Skin epidermis (tissue), 12 donors: ENCODE data around the gene BICD1.

ENCODE experiments used
- H3K27ac ChIP-seq, 21 experiments: fragments of 200-600 bp; sonication (generic) in 11 of 21; one replicate each; pipeline ENCODE4 v1.5.0; 2020; ENCODE audit warnings: mild to moderate bottlenecking in 3 of 21, inconsistent platforms in 2 of 21, moderate library complexity in 2 of 21
- H3K4me3 ChIP-seq, 7 experiments: fragments of 200-600 bp; sonication (generic) in 2 of 7; one replicate each; pipeline ENCODE4 v1.5.0; 2020; ENCODE audit warnings: inconsistent platforms in 2 of 7, mild to moderate bottlenecking in 2 of 7, moderate library complexity in 1 of 7

The BICD1 gene

DNA sequence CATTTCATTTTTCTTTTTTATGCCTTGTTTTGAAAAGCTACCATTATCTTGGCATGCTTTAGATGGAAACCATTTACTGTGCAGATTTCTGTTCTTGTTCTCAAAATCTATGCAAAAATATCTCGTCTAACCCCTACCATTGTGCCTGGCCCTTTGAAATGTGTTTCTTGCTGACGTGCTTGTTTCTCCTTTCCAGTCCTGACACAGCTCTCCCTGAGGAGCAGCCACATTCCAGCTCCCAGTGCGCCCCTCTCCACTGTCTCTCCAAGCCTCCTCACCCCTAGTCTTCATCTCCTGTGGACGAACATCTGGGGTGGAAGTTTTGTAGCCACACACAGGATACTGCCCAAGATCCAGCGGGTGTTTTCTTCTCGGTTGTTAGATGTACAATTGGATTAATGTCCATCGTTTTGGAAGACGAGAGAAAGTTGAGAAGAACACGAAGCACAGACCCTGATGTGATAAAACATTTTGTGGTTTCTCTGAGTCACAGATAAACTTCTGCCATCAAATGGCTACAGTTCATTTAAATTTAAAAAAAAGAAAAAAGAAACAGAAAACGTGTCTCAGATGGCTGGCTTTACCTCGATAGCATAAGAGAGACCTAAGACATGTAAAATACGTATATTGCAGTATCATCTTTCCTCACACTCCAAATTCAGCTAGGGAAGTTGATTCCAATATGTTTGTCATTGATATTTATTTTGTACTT lies 270.9 kb downstream of the BICD1 start:
- Histone ChIP-seq H3K27ac (no peak overlapping the region), H3K4me3 (no peak overlapping the region)

DNA sequence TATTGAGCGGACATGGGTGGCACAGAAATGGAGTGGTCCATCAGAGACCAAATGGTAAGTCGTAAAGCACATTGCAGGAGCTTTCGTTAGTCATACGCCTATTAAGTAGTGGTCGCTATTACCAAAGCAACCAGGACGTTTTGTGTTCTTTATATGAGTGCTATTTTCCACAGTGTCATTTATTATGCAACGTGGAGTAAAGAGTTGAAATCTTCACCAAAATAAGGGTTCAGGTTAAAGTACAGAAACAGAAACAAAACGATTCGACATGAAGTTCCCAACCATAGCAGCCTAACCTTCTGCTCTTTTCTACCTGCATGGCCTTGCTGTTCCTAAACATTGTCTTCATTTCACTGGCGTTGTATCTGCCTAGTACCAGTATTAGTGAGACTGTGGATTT lies 272.6 kb downstream of the BICD1 start:
- Histone ChIP-seq H3K4me3 (no peak overlapping the region), H3K27ac (no peak overlapping the region)

- Histone ChIP-seq H3K27ac (no peak overlapping the region), H3K4me3 (no peak overlapping the region)
Measured at GRCh38 chr12:32379667-32380066, 273.0 kb downstream of the BICD1 start.

DNA sequence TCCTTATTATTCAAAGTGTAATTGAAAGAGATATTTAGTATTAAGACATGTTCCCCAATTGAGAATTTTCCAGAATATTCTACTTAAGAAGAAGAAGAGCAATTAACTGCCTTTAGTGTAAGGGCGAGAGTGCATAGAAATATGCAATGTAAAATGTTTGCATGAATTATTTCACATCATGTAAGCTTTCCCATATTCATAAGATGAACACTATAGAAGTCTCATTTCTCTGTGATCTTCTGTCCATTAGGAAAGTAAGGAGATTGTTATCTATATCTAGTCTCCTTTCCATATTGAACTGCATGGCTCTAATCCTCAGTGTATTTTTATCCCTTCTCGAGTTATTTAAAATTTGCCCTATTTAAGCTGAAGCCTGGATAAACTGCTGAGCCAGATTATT lies 275.6 kb downstream of the BICD1 start:
- H3K4me3 ChIP-seq = no peak overlapping the region
- no peak overlapping the region for H3K27ac ChIP-seq

- peak overlapping the region; percentile 19 to 46 (median 28) for H3K4me3 ChIP-seq
Measured at GRCh38 chr12:32390572-32391219, 284.0 kb downstream of the BICD1 start.

DNA sequence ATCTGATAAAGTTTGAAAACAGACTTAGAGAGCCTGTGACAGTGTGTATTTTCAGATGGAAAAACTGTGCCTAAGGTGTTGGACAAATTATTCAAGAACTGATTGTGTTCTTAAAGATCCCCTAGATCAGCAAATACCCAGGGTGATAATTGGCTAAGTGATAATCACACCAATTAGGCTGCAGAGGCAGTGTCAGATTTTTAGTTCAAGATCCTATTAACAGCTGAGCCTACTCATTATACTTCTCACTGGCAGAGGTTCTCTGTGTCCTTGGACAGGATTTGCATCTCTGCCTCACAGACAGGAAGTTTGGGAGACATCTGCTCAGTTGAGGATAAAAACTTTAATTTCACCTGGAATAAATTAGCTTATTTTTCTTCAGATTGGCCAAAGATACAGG lies 288.4 kb downstream of the BICD1 start:
- no peak overlapping the region for H3K4me3 ChIP-seq
- no peak overlapping the region for H3K27ac ChIP-seq

More at GRCh38 chr12:32390572-32391219, 284.0 kb downstream of the BICD1 start:
- H3K27ac ChIP-seq = peak overlapping the region in 2 of 21 experiments; percentile 19 to 35

GRCh38 chr12:32397696-32398095 lies 291.0 kb downstream of the BICD1 start:
- Histone ChIP-seq H3K4me3 (no peak overlapping the region), H3K27ac (no peak overlapping the region)

DNA sequence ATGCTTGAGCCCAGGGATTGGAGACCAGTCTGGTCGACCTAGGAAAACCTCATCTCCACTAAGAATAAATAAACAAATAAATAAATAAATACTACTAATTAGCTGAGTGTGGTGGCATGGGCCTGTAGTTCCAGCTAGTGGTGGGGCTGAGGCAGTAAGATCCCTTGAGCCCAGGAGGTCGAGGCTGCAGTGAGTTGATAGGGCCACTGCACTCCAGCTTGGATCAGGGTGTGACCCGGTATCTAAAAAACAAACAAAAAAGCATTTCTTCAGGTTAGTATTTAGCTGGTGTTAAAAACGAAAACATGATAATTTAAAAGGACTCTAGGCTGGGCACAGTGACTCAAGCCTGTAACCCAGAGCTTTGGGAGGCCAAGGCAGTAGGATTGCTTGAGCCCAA lies 291.5 kb downstream of the BICD1 start:
- Histone ChIP-seq H3K4me3 (no peak overlapping the region), H3K27ac (peak overlapping the region in 1 of 21 experiments; percentile 81)

DNA sequence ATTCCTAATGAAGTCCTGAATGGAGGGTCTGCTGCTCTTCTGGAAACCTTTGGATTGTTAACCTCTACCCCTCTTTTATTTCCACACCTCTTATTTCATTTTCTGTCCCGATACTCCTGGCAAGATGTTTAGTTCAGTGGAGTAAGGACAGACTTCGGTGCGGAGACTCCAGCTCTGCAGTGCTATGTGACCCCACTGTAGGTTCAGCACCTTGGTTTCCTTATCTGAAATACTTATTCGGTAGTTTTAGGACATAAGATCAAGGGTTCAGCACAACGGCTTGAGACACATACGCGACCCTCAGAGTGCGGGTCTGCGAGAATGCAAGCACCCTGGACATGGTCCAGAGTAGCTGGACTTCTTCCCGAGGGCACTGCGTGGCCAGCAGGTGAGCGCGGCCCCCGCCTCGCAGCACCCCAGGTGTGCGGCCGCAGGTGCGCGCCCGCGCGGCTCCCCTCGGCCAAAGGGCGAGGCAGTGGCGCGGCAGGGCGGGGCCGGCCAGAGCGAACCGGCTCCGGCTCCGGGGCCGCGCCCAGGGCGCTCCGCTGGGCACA lies 292.2 kb downstream of the BICD1 start:
- Histone ChIP-seq H3K27ac (peak overlapping the region in 8 of 21 experiments; percentile 38 to 90 (median 66)), H3K4me3 (peak overlapping the region; percentile 54 to 83 (median 72))

DNA sequence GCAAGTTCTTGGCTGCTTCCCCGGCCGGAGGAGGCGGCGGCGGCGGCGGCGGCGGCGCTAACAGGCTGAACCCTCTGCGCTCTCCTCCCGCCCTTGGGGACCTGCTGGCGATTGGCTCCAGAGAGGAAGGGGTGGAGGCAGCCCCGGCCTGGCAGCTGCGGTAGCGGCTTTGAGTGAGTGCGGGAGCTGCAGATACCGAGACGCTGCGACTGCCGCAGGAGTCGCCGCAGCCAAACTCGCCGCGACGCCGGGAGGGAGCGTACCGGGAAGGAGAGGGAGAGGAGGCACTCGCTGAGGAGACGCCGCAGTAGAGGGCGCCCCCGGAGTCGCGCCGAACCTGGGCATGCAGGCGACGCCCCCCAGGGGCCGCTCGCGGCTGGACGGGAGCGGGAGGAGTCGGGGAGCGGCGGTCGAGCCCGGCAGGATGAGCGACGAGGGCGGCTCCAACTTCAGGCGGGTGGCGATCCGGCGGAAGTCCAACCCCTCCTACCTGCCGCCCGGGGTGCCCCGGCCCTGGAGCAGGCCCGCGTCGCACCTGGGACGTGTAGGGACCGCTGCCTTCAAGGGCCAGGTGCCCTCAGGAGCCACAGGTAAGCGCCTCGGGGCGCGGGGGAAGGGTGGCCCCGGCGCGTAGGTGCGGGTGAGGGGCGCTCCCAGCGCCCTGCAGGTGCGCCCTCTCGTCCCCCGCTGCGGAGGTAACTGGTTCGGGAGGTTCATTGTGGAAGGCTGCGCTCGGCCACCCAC lies 292.9 kb downstream of the BICD1 start, which contains the start of gene FGD4:
TSS of gene FGD4 (plus strand) at position 189 of the 744 bp plus-strand sequence.
- peak within 1 kb of the TSS; percentile 54 to 83 (median 72) for H3K4me3 ChIP-seq
- H3K27ac ChIP-seq = peak within 1 kb of the TSS in 20 of 21 experiments; percentile 19 to 90 (median 70)

- Histone ChIP-seq H3K4me3 (peak overlapping the region; percentile 54 to 83 (median 72)), H3K27ac (peak overlapping the region in 20 of 21 experiments; percentile 19 to 90 (median 70))
Measured at GRCh38 chr12:32400114-32400672, 293.5 kb downstream of the BICD1 start.

- peak overlapping the region in 6 of 21 experiments; percentile 64 to 83 (median 80) for H3K27ac ChIP-seq
Measured at GRCh38 chr12:32400866-32401265, 294.2 kb downstream of the BICD1 start.

DNA sequence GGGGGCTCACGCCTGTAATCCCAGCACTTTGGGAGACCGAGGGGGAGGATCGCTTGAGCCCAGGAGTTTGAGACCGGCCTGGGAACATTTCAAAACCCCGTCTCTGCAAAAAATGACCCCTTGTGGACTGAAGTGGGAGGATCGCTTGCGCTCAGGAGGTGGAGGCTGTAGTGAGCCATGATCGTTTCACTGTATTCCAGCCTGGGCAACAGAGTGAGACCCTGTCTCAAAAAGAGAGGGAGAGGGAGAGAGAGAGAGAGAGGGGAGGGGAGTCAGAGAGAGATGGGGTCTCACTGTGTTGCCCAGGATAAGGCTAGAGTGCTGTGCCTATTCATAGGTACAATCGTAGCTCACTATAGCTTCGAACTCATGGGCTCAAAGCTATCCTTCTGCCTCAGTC lies 295.5 kb downstream of the BICD1 start:
- Histone ChIP-seq H3K4me3 (no peak overlapping the region), H3K27ac (no peak overlapping the region)

More at GRCh38 chr12:32400866-32401265, 294.2 kb downstream of the BICD1 start:
- H3K4me3 ChIP-seq = peak overlapping the region in 4 of 7 experiments; percentile 54 to 79 (median 68)

GRCh38 chr12:32402946-32403345 lies 296.3 kb downstream of the BICD1 start:
- H3K27ac ChIP-seq = no peak overlapping the region
- no peak overlapping the region for H3K4me3 ChIP-seq

- no peak overlapping the region for H3K4me3 ChIP-seq
- H3K27ac ChIP-seq = no peak overlapping the region
Measured at GRCh38 chr12:32407795-32408194, 301.1 kb downstream of the BICD1 start.

- no peak overlapping the region for H3K27ac ChIP-seq
- H3K4me3 ChIP-seq = no peak overlapping the region
Measured at GRCh38 chr12:32413412-32413811, 306.8 kb downstream of the BICD1 start.

GRCh38 chr12:32418221-32418620 lies 311.6 kb downstream of the BICD1 start:
- Histone ChIP-seq H3K4me3 (no peak overlapping the region), H3K27ac (no peak overlapping the region)

DNA sequence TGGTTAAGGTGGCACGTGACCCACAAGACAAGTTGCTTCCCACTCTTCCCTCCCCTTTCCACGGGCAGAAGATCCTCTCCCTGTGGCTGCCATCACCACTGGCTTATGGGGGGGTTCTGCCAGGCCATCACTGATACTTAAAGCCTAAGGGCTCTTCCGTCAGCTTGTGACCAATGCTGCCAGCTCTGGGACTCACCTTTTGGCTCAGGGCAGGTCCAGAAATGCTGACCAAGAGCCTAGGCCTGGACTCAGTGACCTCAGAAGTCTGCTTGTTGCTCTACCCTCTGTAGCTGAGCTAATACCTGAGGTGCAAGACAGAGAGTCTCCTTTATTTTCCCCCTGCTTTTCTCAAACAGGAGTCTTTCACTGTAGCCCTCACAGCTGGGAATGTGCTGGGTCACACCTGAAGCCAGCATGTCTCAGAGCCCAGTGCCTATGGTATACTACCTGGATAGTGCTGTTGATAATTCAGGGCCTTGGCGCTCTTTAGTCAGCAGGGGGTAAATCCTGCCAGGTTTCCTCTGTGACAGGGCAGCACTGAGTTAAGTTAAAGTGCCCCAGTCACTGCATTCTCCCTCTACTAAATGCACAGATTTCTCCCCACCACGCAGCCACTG lies 312.4 kb downstream of the BICD1 start:
- no peak overlapping the region for H3K27ac ChIP-seq
- H3K4me3 ChIP-seq = no peak overlapping the region

DNA sequence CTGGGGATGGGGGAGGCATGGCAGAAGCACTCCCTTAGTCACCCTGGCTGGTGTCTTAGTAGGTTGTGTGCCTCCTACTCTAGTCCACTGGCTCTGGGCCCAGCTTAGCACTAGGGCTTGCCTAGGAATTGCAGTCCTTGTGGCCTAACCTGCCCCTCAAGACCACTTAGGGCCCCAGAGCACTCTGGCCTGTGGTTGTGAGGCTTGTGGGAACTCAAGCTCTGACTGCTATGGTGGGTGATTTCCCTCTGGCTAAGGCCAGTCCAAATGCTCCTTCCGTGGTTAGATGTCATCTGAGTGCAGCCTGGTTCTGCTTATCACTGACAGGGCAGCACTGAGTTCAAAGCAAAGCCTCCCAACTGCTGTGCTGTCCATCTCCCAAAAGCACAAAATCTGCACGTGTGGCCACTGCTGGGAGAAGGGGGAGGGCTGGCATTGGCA lies 312.9 kb downstream of the BICD1 start:
- Histone ChIP-seq H3K27ac (no peak overlapping the region), H3K4me3 (no peak overlapping the region)
